Osteocyte (in vitro differentiated cells): Measurements from ENCODE around the gene QRFP. TPM values are rescaled to one million over a fixed set of nuclear protein-coding genes. Genes with fewer than 3 reads are reported as not detected.

Experiments used
- DNase-seq: peaks from one replicate; pipeline ENCODE4 v3.0.0; 2021; ENCODE audit warnings: mixed read lengths; ENCODE audit not compliant: unreplicated experiment; ENCODE audit errors: extremely low spot score
- H3K27ac Mint-ChIP-seq: one replicate; pipeline ENCODE4 v1.8.0; 2021; ENCODE audit warnings: mild to moderate bottlenecking, mixed read lengths; ENCODE audit not compliant: unreplicated experiment
- H3K27me3 Mint-ChIP-seq: one replicate; pipeline ENCODE4 v1.8.0; 2021; ENCODE audit warnings: mixed read lengths; ENCODE audit not compliant: unreplicated experiment
- H3K36me3 Mint-ChIP-seq: one replicate; pipeline ENCODE4 v1.8.0; 2021; ENCODE audit warnings: mixed read lengths; ENCODE audit not compliant: unreplicated experiment
- H3K4me1 Mint-ChIP-seq: one replicate; pipeline ENCODE4 v1.8.0; 2021; ENCODE audit warnings: mixed read lengths; ENCODE audit not compliant: unreplicated experiment
- H3K4me3 Mint-ChIP-seq: one replicate; pipeline ENCODE4 v1.8.0; 2021; ENCODE audit warnings: mild to moderate bottlenecking, moderate library complexity, mixed read lengths; ENCODE audit not compliant: unreplicated experiment
- H3K9me3 Mint-ChIP-seq: one replicate; pipeline ENCODE4 v1.8.0; 2021; ENCODE audit warnings: mixed read lengths; ENCODE audit not compliant: unreplicated experiment
- CTCF ChIP-seq: fragments of 200-600 bp; sonication (generic); IDR thresholded peaks from 2 replicates; pipeline ENCODE4 v1.5.0; 2021; ENCODE audit warnings: antibody characterized with exemption, mild to moderate bottlenecking, moderate library complexity
- total RNA-seq: library from RNA; stranded (reverse); gene quantifications from 2 replicates; pipeline ENCODE4 v1.2.1, GENCODE V29; 2021

QRFP gene
- total RNA-seq, 1 donor from 2014 or later, result not detected

GRCh38 chr9:130861372-130862180 lies 35.0 kb downstream of the QRFP start:
- Mint-ChIP-seq H3K27me3 (no peaks in the 10 kb centered on the region), H3K9me3 (no peaks in the 10 kb centered on the region), H3K27ac (peak overlapping the region; percentile 92), H3K4me1 (peaks cover 55% of the 10 kb centered on the region), H3K36me3 (peaks cover 34% of the 10 kb centered on the region), H3K4me3 (peak overlapping the region; percentile 3)
- no peak for DNase-seq
- no peak for TF ChIP-seq CTCF

DNA sequence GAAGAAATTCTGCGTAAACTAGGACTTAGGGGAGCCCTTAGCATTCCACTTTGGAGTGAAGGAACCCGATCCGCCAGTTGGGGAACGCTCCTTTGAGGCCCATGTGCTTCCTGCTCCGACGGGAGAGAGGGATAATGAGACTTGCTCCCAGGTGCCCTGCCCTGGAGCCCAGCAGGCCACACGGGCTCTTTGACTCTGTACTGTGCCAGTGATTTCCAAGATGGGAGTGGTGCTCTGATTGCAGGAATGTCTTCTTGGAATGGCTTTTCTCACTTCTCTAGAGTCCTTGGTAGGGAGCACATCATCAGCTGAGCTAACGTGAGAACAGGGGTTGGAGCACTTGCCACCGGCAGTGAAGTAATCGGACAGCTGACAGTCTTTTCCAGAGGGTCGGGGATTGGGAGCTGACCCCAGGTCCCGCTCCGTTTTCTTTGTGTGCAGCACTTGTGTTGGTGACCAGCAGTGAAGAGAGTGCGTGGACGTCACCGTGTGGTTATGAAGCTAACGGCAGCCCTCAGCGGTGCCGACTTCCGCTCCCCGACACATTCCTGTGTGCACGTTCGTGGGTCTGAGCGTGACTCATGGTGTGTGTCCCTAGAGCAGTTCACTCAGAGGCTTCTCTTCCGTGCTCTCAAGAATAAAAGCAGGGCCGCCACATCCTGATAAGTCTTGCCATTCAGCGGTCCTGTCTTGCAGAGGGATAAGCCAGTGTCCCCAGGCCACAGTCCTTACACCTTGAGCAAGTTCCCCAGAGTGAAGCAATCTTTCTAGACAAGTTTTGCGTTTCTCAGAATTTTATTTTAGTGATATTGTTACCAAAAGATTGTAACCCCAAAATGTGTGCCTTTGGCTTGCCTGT lies 35.9 kb downstream of the QRFP start:
- peak overlapping the region; percentile 28 for H3K4me3 Mint-ChIP-seq
- peak; percentile 58 for TF ChIP-seq CTCF
- H3K4me1 Mint-ChIP-seq, result peaks cover 54% of the 10 kb centered on the region
- H3K36me3 Mint-ChIP-seq, result peaks cover 35% of the 10 kb centered on the region
- no peaks in the 10 kb centered on the region for H3K9me3 Mint-ChIP-seq
- peak overlapping the region; percentile 92 for H3K27ac Mint-ChIP-seq
- no peaks in the 10 kb centered on the region for H3K27me3 Mint-ChIP-seq
- DNase-seq, result peak; percentile 91

GRCh38 chr9:130858739-130859705 lies 37.6 kb downstream of the QRFP start:
- peak overlapping the region; percentile 91 for H3K27ac Mint-ChIP-seq
- H3K4me3 Mint-ChIP-seq, result no peak overlapping the region
- DNase-seq, result no peak
- H3K36me3 Mint-ChIP-seq, result peaks cover 35% of the 10 kb centered on the region
- no peak for TF ChIP-seq CTCF
- H3K27me3 Mint-ChIP-seq, result no peaks in the 10 kb centered on the region
- H3K9me3 Mint-ChIP-seq, result no peaks in the 10 kb centered on the region
- peaks cover 64% of the 10 kb centered on the region for H3K4me1 Mint-ChIP-seq

DNA sequence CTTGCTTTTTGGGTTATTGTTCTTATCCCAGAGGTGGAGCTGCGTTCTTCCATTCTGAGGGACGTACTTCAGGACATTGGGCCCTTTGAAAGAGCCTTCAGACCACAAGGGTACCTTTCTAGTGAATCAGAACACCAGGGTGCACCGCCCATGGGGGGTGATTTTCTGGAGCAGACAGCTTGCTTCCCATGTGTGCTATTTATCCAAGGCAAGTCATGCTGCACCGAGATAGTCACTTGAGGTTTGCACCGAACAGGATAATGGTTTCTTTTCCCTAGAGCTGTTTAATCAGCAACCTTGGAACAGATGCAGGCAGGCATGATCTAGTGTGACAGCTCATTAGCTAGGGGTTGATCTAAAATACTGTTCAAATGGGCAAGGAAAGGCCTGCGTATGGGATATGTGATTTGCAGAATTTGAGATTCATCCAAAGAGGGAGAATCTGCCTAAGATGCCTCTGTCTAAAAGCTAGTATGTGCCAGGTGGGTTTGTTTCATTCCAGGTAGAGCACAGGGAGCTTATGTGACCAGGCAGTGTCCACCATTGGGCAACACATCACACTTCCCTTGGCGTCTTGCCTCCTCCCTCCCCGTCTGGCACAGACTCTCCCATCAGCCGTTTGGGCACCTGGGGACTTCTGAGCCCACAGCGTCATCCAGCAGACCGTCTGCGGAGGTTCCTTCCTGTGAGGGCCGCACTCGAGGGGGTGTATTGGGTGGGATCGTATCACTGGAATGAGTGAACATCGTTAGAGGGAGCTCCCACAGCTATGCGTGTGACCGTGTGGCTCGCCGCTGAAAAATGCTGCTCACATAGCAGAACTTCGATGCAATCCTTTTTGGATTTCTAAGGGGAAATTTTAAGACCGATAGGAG lies 38.5 kb downstream of the QRFP start:
- Mint-ChIP-seq H3K4me1 (peaks cover 62% of the 10 kb centered on the region), H3K27ac (peak overlapping the region; percentile 91), H3K27me3 (no peaks in the 10 kb centered on the region), H3K4me3 (no peak overlapping the region), H3K36me3 (peaks cover 30% of the 10 kb centered on the region), H3K9me3 (no peaks in the 10 kb centered on the region)
- DNase-seq, result no peak
- no peak for TF ChIP-seq CTCF
